Measurements from ENCODE around the gene SUPT4H1. TPM values are rescaled to one million over a fixed set of nuclear protein-coding genes. Genes with fewer than 3 reads are reported as not detected.

The SUPT4H1 gene
- total RNA-seq, 1 experiment from 2014 or later: 53.8 TPM

DNA sequence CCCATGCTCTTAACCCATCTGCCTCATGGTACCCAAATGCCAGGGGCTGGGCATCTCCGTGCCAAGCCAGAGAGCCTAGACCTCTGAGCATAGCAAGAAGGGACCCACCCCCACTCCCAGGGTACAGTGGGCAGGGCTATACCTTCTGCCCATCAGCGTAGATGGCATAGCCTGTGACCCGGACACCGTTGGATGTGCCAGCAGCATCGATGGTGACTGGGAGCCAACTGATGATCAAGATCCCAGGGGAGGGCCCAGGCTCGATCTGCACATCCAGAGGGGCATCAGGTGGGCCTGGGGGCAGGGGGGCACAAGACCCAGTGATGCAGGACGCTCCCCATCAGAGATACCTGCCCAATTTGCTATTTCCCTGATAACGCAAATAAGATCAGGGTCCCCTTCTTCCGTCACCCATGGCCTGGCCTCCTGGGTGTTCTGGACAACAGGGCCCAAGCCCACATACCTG, 40.5 kb downstream of the SUPT4H1 start:
- no peaks in the 10 kb centered on the region for H3K36me3 ChIP-seq (ENCODE audit: control insufficient read depth, insufficient read depth, low read length)
- intact Hi-C loops (cut with micrococcal nuclease; ENCODE audit: unreplicated experiment) (no loop called here), in situ Hi-C loops (cut with HindIII; ENCODE audit: low pct_unique_long_range_greater_than_20kb, low sequenced_read_pairs) (no loop called here)
- no peaks in the 10 kb centered on the region for H3K27me3 ChIP-seq (ENCODE audit: control insufficient read depth, insufficient read depth, low read length)
- DNase-seq (ENCODE audit: low read depth, low spot score) (no peak), ATAC-seq (no peak)
- ChIA-PET CTCF (no interaction called here), POLR2A (no interaction called here)
- no TSS peak for BruUV-seq (replicated peaks)
- no peaks in the 10 kb centered on the region for H3K9me3 ChIP-seq (ENCODE audit: control insufficient read depth, insufficient read depth, low read depth, low read length)
- no peak overlapping the region for H3K4me3 ChIP-seq (ENCODE audit: low read depth in 2 of 2, low read length in 2 of 2)
- TF ChIP-seq, protein P1, sequence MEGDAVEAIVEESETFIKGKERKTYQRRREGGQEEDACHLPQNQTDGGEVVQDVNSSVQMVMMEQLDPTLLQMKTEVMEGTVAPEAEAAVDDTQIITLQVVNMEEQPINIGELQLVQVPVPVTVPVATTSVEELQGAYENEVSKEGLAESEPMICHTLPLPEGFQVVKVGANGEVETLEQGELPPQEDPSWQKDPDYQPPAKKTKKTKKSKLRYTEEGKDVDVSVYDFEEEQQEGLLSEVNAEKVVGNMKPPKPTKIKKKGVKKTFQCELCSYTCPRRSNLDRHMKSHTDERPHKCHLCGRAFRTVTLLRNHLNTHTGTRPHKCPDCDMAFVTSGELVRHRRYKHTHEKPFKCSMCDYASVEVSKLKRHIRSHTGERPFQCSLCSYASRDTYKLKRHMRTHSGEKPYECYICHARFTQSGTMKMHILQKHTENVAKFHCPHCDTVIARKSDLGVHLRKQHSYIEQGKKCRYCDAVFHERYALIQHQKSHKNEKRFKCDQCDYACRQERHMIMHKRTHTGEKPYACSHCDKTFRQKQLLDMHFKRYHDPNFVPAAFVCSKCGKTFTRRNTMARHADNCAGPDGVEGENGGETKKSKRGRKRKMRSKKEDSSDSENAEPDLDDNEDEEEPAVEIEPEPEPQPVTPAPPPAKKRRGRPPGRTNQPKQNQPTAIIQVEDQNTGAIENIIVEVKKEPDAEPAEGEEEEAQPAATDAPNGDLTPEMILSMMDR (IDR thresholded peaks at IDR 0.05): no peak
- TF ChIP-seq, protein P2, sequence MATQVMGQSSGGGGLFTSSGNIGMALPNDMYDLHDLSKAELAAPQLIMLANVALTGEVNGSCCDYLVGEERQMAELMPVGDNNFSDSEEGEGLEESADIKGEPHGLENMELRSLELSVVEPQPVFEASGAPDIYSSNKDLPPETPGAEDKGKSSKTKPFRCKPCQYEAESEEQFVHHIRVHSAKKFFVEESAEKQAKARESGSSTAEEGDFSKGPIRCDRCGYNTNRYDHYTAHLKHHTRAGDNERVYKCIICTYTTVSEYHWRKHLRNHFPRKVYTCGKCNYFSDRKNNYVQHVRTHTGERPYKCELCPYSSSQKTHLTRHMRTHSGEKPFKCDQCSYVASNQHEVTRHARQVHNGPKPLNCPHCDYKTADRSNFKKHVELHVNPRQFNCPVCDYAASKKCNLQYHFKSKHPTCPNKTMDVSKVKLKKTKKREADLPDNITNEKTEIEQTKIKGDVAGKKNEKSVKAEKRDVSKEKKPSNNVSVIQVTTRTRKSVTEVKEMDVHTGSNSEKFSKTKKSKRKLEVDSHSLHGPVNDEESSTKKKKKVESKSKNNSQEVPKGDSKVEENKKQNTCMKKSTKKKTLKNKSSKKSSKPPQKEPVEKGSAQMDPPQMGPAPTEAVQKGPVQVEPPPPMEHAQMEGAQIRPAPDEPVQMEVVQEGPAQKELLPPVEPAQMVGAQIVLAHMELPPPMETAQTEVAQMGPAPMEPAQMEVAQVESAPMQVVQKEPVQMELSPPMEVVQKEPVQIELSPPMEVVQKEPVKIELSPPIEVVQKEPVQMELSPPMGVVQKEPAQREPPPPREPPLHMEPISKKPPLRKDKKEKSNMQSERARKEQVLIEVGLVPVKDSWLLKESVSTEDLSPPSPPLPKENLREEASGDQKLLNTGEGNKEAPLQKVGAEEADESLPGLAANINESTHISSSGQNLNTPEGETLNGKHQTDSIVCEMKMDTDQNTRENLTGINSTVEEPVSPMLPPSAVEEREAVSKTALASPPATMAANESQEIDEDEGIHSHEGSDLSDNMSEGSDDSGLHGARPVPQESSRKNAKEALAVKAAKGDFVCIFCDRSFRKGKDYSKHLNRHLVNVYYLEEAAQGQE (IDR thresholded peaks at IDR 0.05; ENCODE audit: insufficient read depth in 1 of 2, low read depth in 2 of 2, low read length in 1 of 2): no peak
- TF ChIP-seq POLR2AphosphoS5 (IDR thresholded peaks at IDR 0.05; ENCODE audit: low read depth, low read length) (no peak), SIN3A (IDR thresholded peaks at IDR 0.05; ENCODE audit: borderline replicate concordance, insufficient read depth, low read depth, low read length) (no peak), TCF7L2 (IDR thresholded peaks at IDR 0.05; ENCODE audit: low read depth, low read length) (no peak)
- no peak overlapping the region for H3K27ac ChIP-seq (ENCODE audit: low read length)
- H3K4me1 ChIP-seq (ENCODE audit: control insufficient read depth, insufficient read depth, low read length): no peaks in the 10 kb centered on the region

DNA sequence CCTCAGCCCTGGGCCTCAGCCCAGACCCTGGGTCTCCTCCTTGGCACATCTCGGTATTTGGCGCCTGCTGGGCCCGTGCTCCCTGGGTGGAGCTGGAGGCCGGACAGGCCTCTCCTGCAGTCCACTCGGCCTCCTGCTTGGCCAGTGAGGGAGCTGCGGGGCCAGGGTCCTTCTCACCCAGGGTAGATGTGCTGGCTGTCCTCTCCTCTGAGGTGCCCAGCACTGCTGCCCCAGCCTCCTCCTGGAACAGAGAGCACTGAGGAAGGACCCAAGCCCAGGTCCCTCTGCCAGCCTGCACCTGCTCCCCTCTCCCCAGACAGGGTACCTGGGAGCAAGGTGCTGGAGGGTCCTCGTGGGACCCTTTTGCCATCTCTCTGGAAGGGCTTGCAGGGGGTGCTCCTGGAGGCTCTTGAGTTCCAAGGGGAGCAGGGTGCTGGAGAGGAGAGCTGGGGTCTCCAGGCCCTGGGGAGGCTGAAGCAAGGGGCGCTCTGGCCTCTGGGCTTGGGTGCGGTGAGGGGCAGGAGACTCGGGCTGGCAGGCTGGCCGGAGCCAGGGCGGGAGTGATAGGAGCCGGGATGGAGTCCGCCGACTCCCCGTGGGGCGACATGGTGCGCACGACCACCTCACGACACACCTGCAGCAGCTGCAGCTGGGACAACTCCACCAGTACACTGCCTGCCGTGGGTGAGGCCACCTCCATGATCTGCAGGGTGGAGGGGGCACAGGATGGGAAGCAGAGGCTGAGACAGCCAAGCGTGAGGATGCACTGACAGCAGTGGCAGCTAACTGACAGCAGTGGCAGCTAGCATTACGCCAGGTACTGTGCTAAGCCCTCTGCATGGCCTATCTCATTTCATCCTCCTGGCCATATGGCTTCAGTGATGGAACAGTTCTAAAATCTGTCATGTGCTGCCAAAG, 41.2 kb downstream of the SUPT4H1 start:
- DNase-seq (ENCODE audit: low read depth, low spot score) (no peak), ATAC-seq (no peak)
- no peaks in the 10 kb centered on the region for H3K9me3 ChIP-seq (ENCODE audit: control insufficient read depth, insufficient read depth, low read depth, low read length)
- TF ChIP-seq, protein P1 (IDR thresholded peaks at IDR 0.05): no peak
- TF ChIP-seq POLR2AphosphoS5 (IDR thresholded peaks at IDR 0.05; ENCODE audit: low read depth, low read length) (no peak), TCF7L2 (IDR thresholded peaks at IDR 0.05; ENCODE audit: low read depth, low read length) (no peak), SIN3A (IDR thresholded peaks at IDR 0.05; ENCODE audit: borderline replicate concordance, insufficient read depth, low read depth, low read length) (no peak)
- TF ChIP-seq, protein P2 (IDR thresholded peaks at IDR 0.05; ENCODE audit: insufficient read depth in 1 of 2, low read depth in 2 of 2, low read length in 1 of 2): no peak; a peak in 1 of 4 replicates
- H3K4me1 ChIP-seq (ENCODE audit: control insufficient read depth, insufficient read depth, low read length): no peaks in the 10 kb centered on the region
- intact Hi-C loops (cut with micrococcal nuclease; ENCODE audit: unreplicated experiment): no loop called here
- CTCF ChIA-PET: interaction anchor here (0.5 kb wide), 1 partner anchor 681 kb away, joined by 3 read pairs; no protein-coding TSS in a partner anchor
- POLR2A ChIA-PET: no interaction called here
- H3K27me3 ChIP-seq (ENCODE audit: control insufficient read depth, insufficient read depth, low read length): no peaks in the 10 kb centered on the region
- BruUV-seq (replicated peaks): no TSS peak
- no peak overlapping the region for H3K27ac ChIP-seq (ENCODE audit: low read length)
- in situ Hi-C loops (cut with HindIII; ENCODE audit: low pct_unique_long_range_greater_than_20kb, low sequenced_read_pairs): no loop called here
- H3K4me3 ChIP-seq (ENCODE audit: low read depth in 2 of 2, low read length in 2 of 2): no peak overlapping the region
- no peaks in the 10 kb centered on the region for H3K36me3 ChIP-seq (ENCODE audit: control insufficient read depth, insufficient read depth, low read length)

All from Panc1 (cell line).